Measurements from ENCODE around the gene STX11.

The STX11 gene

DNA sequence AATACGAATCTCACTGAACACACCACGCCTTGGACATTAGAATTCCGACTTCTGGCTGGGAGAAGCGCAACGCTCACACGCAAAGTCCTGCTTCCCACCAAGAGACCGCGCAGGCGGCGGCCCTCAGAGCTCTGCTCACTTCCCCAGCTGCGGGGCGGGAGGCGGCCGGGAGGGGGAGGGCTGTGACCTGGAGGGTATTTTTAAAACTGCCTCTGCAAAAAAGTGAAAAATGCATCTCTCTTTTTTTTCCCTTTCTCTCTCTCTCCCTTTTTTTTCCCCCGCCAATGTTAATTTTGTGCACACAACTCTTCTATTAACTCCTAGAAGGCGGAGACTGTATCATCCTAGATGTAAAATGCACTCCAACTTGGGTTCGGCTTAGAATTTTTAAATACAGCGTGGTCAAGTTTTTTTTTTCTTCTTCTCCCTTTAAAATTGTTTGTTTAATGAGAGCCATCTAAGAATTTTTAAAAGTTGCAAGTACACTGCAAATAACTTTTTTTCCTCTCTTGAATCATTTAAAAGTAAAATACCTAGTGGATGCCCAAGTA lies 66.4 kb downstream of the STX11 start:
- DNase-seq, result no peak

GRCh38 chr6:144217264-144217663 lies 66.9 kb downstream of the STX11 start:
- DNase-seq, result no peak

DNA sequence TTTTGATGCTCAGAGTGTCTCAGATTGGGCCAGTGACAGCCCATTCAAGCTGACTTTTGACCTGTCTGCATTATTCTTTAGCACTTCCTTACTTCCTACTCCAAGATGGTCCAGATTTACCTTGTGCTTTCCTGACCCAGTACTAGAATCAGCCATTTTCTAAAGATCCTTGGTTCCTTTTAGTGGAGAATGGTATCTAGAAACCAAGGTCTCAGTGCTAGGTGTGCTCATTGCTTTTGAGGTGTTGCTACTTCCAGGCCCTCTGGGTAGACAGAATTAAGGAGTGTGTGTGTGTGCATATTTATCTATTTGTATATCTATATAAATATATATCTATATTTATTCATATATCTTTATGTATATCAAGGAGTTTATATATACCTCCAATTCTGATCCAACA lies 67.5 kb downstream of the STX11 start:
- DNase-seq, result no peak

GRCh38 chr6:144219056-144219685 lies 68.9 kb downstream of the STX11 start:
- DNase-seq, result peak; percentile 70

- no peak for DNase-seq
Measured at GRCh38 chr6:144220031-144220790, 69.9 kb downstream of the STX11 start.

DNA sequence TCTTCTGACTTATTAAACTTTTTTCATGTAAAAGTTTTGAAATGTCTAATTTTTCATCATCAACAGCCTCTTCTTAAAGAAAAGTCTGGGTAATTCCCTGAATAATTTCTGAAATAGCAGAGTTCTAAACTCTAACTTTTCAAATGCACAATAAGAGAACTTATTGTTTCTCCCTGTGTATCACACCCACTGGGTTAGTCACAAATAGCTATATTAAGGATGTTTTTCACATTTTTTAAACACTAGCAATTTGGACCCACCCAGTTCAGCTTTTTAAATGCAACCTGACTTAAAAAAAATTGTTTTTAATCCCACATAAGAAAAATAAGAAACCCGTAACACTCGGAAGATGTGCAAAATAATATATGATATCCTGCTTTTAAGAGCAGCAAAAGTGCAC lies 73.4 kb downstream of the STX11 start:
- DNase-seq, result no peak

DNA sequence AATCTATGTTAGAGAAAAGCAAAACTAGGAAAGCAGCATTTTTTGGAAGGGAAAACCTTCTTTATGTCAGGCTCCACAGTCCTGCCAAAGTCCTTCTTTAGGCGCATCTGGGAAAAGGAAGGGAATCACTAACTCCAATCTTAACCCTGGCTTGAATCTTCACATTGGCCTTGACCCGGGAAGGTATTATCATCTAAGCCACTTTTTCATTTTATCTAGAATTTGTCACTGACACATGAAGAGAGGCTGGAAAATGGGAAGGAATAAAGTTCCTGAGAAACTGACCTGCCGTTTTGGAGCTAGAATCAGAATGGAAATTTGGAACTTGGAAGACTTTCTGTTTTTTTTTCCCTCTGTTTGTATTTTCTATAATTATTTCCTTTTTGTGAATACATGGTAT lies 81.4 kb downstream of the STX11 start:
- DNase-seq, result no peak

GRCh38 chr6:144232176-144232831 lies 82.0 kb downstream of the STX11 start:
- DNase-seq, result no peak

DNA sequence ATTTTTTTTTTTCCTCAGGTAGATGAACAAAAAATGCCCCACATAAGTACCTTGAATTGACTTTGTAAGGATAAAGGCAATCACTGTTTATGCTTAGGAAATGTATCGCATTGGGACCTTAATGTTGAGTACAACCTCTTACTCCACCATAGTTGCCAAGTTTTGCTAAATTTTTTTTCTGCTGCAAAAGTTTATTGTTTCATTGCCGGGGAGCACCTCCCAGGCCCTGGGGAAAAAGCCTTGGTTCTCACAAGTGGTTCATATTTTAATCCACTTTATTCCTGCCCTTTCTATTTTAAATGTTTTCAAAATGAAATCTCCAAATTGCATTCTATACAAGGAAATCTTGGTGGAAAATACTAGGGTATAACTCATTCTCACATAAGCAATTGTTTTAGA lies 82.5 kb downstream of the STX11 start:
- DNase-seq, result no peak

GRCh38 chr6:144234399-144234798 lies 84.1 kb downstream of the STX11 start:
- DNase-seq, result no peak

DNA sequence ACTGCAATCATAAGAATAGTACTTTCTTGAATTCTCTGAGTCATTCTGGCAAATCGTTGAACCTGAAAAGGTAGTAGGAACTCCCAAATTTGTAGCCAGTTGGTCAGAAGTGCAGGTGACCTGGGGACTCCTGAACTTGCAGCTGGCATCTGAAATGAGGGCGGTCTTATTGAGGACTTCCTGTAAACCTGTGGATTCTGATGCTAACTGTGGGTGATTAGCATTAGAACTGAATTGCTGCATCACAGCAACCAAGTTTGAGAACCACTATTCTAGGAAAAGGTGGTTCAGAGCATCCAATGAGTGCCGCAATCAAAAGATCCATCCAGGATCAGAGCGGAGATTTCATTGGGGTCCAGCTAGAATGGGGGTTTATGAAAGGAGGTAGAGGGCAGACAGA lies 84.6 kb downstream of the STX11 start:
- DNase-seq, result no peak
